ENCODE measurements around the gene TSEN54.

GRCh38 chr17:75503337-75503950, 12.9 kb upstream of the TSEN54 start:
- TF ChIP-seq, protein P1, sequence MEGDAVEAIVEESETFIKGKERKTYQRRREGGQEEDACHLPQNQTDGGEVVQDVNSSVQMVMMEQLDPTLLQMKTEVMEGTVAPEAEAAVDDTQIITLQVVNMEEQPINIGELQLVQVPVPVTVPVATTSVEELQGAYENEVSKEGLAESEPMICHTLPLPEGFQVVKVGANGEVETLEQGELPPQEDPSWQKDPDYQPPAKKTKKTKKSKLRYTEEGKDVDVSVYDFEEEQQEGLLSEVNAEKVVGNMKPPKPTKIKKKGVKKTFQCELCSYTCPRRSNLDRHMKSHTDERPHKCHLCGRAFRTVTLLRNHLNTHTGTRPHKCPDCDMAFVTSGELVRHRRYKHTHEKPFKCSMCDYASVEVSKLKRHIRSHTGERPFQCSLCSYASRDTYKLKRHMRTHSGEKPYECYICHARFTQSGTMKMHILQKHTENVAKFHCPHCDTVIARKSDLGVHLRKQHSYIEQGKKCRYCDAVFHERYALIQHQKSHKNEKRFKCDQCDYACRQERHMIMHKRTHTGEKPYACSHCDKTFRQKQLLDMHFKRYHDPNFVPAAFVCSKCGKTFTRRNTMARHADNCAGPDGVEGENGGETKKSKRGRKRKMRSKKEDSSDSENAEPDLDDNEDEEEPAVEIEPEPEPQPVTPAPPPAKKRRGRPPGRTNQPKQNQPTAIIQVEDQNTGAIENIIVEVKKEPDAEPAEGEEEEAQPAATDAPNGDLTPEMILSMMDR (IDR thresholded peaks at IDR 0.05), result no peak
- no peak for TF ChIP-seq POLR2A (IDR thresholded peaks at IDR 0.05)
